ENCODE data around the gene GPR176.

DNA sequence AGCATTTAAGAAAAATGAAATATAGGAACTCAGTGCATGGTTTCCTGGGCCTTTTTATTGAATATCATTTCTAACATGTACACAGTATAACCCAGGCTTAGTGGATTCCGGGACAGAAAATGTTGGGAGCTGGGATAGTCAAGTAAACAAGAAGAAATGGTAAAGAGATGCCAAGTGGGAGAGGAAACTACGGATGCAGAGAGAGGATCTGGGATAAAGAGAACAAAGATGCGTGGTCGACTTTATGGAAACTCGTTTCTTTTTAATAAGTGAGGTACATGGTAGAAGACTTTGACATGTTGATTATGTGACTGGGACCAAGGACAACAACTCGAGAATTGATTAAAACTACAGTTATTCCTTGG lies 1.2 kb upstream of the GPR176 start:
- TF ChIP-seq, protein P1, sequence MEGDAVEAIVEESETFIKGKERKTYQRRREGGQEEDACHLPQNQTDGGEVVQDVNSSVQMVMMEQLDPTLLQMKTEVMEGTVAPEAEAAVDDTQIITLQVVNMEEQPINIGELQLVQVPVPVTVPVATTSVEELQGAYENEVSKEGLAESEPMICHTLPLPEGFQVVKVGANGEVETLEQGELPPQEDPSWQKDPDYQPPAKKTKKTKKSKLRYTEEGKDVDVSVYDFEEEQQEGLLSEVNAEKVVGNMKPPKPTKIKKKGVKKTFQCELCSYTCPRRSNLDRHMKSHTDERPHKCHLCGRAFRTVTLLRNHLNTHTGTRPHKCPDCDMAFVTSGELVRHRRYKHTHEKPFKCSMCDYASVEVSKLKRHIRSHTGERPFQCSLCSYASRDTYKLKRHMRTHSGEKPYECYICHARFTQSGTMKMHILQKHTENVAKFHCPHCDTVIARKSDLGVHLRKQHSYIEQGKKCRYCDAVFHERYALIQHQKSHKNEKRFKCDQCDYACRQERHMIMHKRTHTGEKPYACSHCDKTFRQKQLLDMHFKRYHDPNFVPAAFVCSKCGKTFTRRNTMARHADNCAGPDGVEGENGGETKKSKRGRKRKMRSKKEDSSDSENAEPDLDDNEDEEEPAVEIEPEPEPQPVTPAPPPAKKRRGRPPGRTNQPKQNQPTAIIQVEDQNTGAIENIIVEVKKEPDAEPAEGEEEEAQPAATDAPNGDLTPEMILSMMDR (IDR thresholded peaks at IDR 0.05), result no peak
- TF ChIP-seq POLR2A (IDR thresholded peaks at IDR 0.05) (no peak), EP300 (IDR thresholded peaks at IDR 0.05) (no peak)

Measured in ovary (tissue), 3 donors.